Hepatocyte (in vitro differentiated cells): Measurements from ENCODE around the gene SIPA1L2. TPM values are rescaled to one million over a fixed set of nuclear protein-coding genes. Genes with fewer than 3 reads are reported as not detected.

Experiments used
- DNase-seq: peaks from one replicate; pipeline ENCODE4 v3.0.0-alpha.2; 2016; ENCODE audit warnings: low spot score
- H2AFZ ChIP-seq: fragments of 200-600 bp; sonication (generic); 2 replicates; pipeline ENCODE4 v1.6.0; 2016; ENCODE audit warnings: antibody characterized with exemption, mild to moderate bottlenecking
- H3K27ac ChIP-seq: fragments of 200-600 bp; sonication (generic); 2 replicates; pipeline ENCODE4 v1.5.1; 2016; ENCODE audit warnings: mild to moderate bottlenecking
- H3K27me3 ChIP-seq: fragments of 200-600 bp; sonication (generic); 2 replicates; pipeline ENCODE4 v1.6.1; 2016
- H3K36me3 ChIP-seq: fragments of 200-600 bp; sonication (generic); replicated peaks from 2 replicates; pipeline ENCODE4 v1.5.1; 2016; ENCODE audit warnings: low read depth; ENCODE audit not compliant: insufficient read depth
- H3K4me1 ChIP-seq: fragments of 200-600 bp; sonication (generic); 2 replicates; pipeline ENCODE4 v1.5.1; 2016; ENCODE audit warnings: mild to moderate bottlenecking, moderate library complexity; ENCODE audit not compliant: insufficient read depth
- H3K4me2 ChIP-seq: fragments of 200-600 bp; sonication (generic); 2 replicates; pipeline ENCODE4 v1.6.0; 2016
- H3K4me3 ChIP-seq: fragments of 200-600 bp; sonication (generic); 2 replicates; pipeline ENCODE4 v1.5.1; 2016; ENCODE audit warnings: mild to moderate bottlenecking
- H3K79me2 ChIP-seq: fragments of 200-600 bp; sonication (generic); 2 replicates; pipeline ENCODE4 v1.6.0; 2017; ENCODE audit warnings: mild to moderate bottlenecking
- H3K9me2 ChIP-seq: fragments of 200-600 bp; sonication (generic); replicated peaks from 2 replicates; pipeline ENCODE4 v1.6.0; 2017; ENCODE audit warnings: mild to moderate bottlenecking; ENCODE audit not compliant: insufficient read depth
- H3K9me3 ChIP-seq: fragments of 200-600 bp; sonication (generic); 2 replicates; pipeline ENCODE4 v1.5.1; 2016; ENCODE audit warnings: low read depth, mild to moderate bottlenecking
- H4K20me1 ChIP-seq: fragments of 200-600 bp; sonication (generic); 2 replicates; pipeline ENCODE4 v1.6.0; 2016; ENCODE audit warnings: mild to moderate bottlenecking; ENCODE audit not compliant: insufficient read depth, poor library complexity, severe bottlenecking
- CTCF ChIP-seq: fragments of 200-600 bp; sonication (generic); IDR thresholded peaks from 2 replicates; pipeline ENCODE4 v1.5.1; 2016; ENCODE audit warnings: antibody characterized with exemption, mild to moderate bottlenecking; ENCODE audit not compliant: poor library complexity
- EZH2 ChIP-seq: fragments of 200-600 bp; sonication (generic); IDR thresholded peaks from 2 replicates; pipeline ENCODE4 v1.6.1; 2016; ENCODE audit warnings: antibody characterized with exemption, mild to moderate bottlenecking, borderline replicate concordance
- EZH2phosphoT487 ChIP-seq: fragments of 200-600 bp; sonication (generic); IDR thresholded peaks from one replicate; pipeline ENCODE4 v1.6.1; 2018; ENCODE audit warnings: antibody characterized with exemption, mild to moderate bottlenecking, low read depth, moderate library complexity; ENCODE audit not compliant: unreplicated experiment, severe bottlenecking
- WGBS: methylation state at CpG from one replicate; pipeline ENCODE4 v1.1.6; 2016; ENCODE audit warnings: low lambda C conversion rate; ENCODE audit errors: missing lambda C conversion rate; 5-methylcytosine and 5-hydroxymethylcytosine counted together
- polyA plus RNA-seq: library from polyadenylated mRNA; unstranded; fragments of >200 nt; fragmentation: Nextera tagmentation; extraction: Ambion mirVana; gene quantifications from 2 replicates; pipeline ENCODE4 v1.2.1, GENCODE V29; 2016
- total RNA-seq: library from RNA; depleted of rRNA; stranded (reverse); fragments of >200 nt; gene quantifications from 2 replicates; pipeline ENCODE4 v1.2.3, GENCODE V29; 2014

Gene SIPA1L2
- total and polyA plus RNA-seq, 2 experiments from 2014 or later = 21.6 to 50.1 TPM

GRCh38 chr1:232624546-232625281 lies 5.2 kb downstream of the SIPA1L2 start:
- Histone ChIP-seq H4K20me1 (peaks cover 6% of the 10 kb centered on the region), H3K79me2 (peaks cover 81% of the 10 kb centered on the region), H3K27me3 (no peaks in the 10 kb centered on the region), H3K4me1 (peaks cover 19% of the 10 kb centered on the region), H3K4me2 (peak overlapping the region; percentile 77), H3K9me3 (no peaks in the 10 kb centered on the region), H3K9me2 (no peaks in the 10 kb centered on the region), H3K27ac (no peak overlapping the region), H2AFZ (no peak overlapping the region), H3K36me3 (no peaks in the 10 kb centered on the region), H3K4me3 (no peak overlapping the region)
- WGBS = 71% methylated on average over 7 of the region's 7 CpGs
- DNase-seq = no peak
- TF ChIP-seq EZH2phosphoT487 (no peak), EZH2 (no peak), CTCF (no peak)

DNA sequence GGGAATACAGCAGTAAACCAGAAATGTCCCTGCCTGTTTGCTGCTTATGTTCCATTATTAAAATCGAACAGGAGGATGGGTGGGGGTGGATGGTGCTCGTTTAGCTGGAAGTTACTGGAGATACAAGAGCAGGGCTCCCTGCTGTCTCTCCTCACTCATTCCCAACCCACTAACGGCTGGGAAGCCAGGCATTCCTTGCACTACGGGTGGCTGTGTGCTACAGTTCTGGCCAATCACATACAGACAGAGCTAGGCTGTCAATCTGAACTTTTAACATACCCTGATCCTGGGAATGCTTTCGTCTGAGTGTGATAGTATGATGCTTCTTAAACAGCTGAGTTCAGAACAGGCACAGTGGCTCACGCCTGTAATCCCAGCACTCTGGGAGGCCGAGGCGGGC lies 7.0 kb downstream of the SIPA1L2 start:
- Histone ChIP-seq H3K27ac (peak overlapping the region; percentile 17), H2AFZ (no peak overlapping the region), H3K9me2 (no peaks in the 10 kb centered on the region), H4K20me1 (peaks cover 6% of the 10 kb centered on the region), H3K4me1 (peaks cover 19% of the 10 kb centered on the region), H3K9me3 (no peaks in the 10 kb centered on the region), H3K36me3 (no peaks in the 10 kb centered on the region), H3K4me3 (no peak overlapping the region), H3K79me2 (peaks cover 83% of the 10 kb centered on the region), H3K4me2 (peak overlapping the region; percentile 5), H3K27me3 (no peaks in the 10 kb centered on the region)
- TF ChIP-seq EZH2 = no peak
- TF ChIP-seq CTCF = no peak
- TF ChIP-seq EZH2phosphoT487 = no peak
- 41% methylated on average over 8 of the region's 8 CpGs for WGBS
- DNase-seq = peak; percentile 27

DNA sequence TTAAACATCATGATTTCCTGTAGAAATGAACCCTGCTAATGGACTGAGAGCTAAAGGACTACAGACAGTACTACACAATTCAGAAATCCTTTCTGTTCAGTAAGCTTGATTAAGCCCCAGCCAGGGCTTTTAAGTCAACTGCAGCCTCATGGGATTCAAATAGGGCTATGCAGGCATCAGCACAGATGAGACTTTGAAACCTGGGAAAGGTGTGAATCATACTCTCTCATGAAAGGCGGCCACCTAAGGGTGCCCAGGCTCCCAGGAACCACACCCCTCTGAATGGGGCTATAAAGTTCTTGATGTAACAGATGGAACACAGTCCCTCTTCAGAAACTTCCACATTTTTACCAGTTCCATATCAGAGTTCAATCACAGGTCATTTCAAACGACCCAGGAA lies 7.6 kb downstream of the SIPA1L2 start:
- H3K9me3 ChIP-seq = no peaks in the 10 kb centered on the region
- H3K27me3 ChIP-seq = no peaks in the 10 kb centered on the region
- no peaks in the 10 kb centered on the region for H3K36me3 ChIP-seq
- peaks cover 19% of the 10 kb centered on the region for H3K4me1 ChIP-seq
- H3K9me2 ChIP-seq = no peaks in the 10 kb centered on the region
- H3K4me2 ChIP-seq = peak overlapping the region; percentile 5
- no peak for TF ChIP-seq EZH2
- TF ChIP-seq EZH2phosphoT487 = no peak
- no peak for TF ChIP-seq CTCF
- no peak overlapping the region for H2AFZ ChIP-seq
- DNase-seq = peak; percentile 58
- WGBS = 32% methylated on average over 2 of the region's 2 CpGs
- H4K20me1 ChIP-seq = peaks cover 6% of the 10 kb centered on the region
- H3K4me3 ChIP-seq = no peak overlapping the region
- peaks cover 86% of the 10 kb centered on the region for H3K79me2 ChIP-seq
- H3K27ac ChIP-seq = peak overlapping the region; percentile 0
